ENCODE results near the gene SPEG.

- no peak for TF ChIP-seq CTCF (IDR thresholded peaks at IDR 0.05)
- no peak for TF ChIP-seq EP300 (IDR thresholded peaks at IDR 0.05)
Measured at GRCh38 chr2:219492575-219492974, 57.9 kb downstream of the SPEG start.

Data from upper lobe of left lung (tissue), 4 donors.